HepG2 (cell line): Measurements from ENCODE around the gene METRN. TPM values are rescaled to one million over a fixed set of nuclear protein-coding genes. Genes with fewer than 3 reads are reported as not detected.

ENCODE experiments used
- ATF1 ChIP-seq: IDR thresholded peaks from 2 replicates; pipeline ENCODE4 v1.6.1; 2016; ENCODE audit warnings: mild to moderate bottlenecking, control low read depth
- EP300 ChIP-seq, 3 experiments: sonication (generic) in 1 of 3; formaldehyde crosslinking in 1 of 3; IDR thresholded peaks; 2 replicates each; pipeline versions ENCODE4 v1.5.1 to v1.6.1; 2011 to 2020; ENCODE audit warnings: low read depth in 2 of 3, low read length in 2 of 3, borderline replicate concordance in 1 of 3, improper control_type of control experiment in 1 of 3, mild to moderate bottlenecking in 1 of 3, missing genetic modification reagents in 1 of 3, moderate library complexity in 1 of 3
- MAFF ChIP-seq: IDR thresholded peaks from 2 replicates; pipeline ENCODE4 v1.6.1; 2011; ENCODE audit warnings: low read depth, low read length, improper control_type of control experiment
- SMAD1 ChIP-seq: sonication (generic); formaldehyde crosslinking; IDR thresholded peaks from 2 replicates; pipeline ENCODE4 v1.4.0; 2020; ENCODE audit warnings: missing genetic modification reagents, low read depth, mild to moderate bottlenecking, borderline replicate concordance
- TRIM24 ChIP-seq: sonication (generic); formaldehyde crosslinking; IDR thresholded peaks from 2 replicates; pipeline ENCODE4 v1.8.0; 2022; ENCODE audit warnings: mild to moderate bottlenecking, missing genetic modification reagents
- XRCC5 ChIP-seq: fragments of 200-400 bp; formaldehyde crosslinking; optimal IDR thresholded peaks from 2 replicates; pipeline ENCODE3; 2017; ENCODE audit warnings: mild to moderate bottlenecking, low read length
- ZFP36 ChIP-seq: fragments of 150-350 bp; IDR thresholded peaks from 2 replicates; pipeline ENCODE4 v1.6.1; 2018; ENCODE audit warnings: borderline replicate concordance, low read length, low read depth; ENCODE audit not compliant: partially characterized antibody
- ZFP36L1 ChIP-seq: sonication (generic); formaldehyde crosslinking; IDR thresholded peaks from 2 replicates; pipeline ENCODE4 v1.8.0; 2022; ENCODE audit warnings: mild to moderate bottlenecking, missing genetic modification reagents, moderate library complexity
- ZNF230 ChIP-seq: sonication (generic); formaldehyde crosslinking; IDR thresholded peaks from 2 replicates; pipeline ENCODE4 v1.4.0; 2020; ENCODE audit warnings: mild to moderate bottlenecking, missing genetic modification reagents
- ZNF460 ChIP-seq: sonication (generic); formaldehyde crosslinking; IDR thresholded peaks from 2 replicates; pipeline ENCODE4 v1.5.1; 2020; ENCODE audit warnings: missing genetic modification reagents, mild to moderate bottlenecking, borderline replicate concordance
- ZNF749 ChIP-seq: sonication (generic); formaldehyde crosslinking; IDR thresholded peaks from 2 replicates; pipeline ENCODE4 v1.8.0; 2022; ENCODE audit warnings: mild to moderate bottlenecking, missing genetic modification reagents, moderate library complexity, borderline replicate concordance
- polyA plus RNA-seq, 8 experiments: library from polyadenylated mRNA; depleted of rRNA in 3 of 8; stranded (reverse) in 7 of 8; unstranded in 1 of 8; fragments of >200 nt; fragmentation: Illumina TruSeq in 4 of 8; extraction: Trizol in 4 of 8; gene quantifications; 2 replicates each; pipeline versions ENCODE4 v1.2.1 to v1.2.3, GENCODE V29; 2011 to 2016; ENCODE audit warnings: low read depth in 4 of 8, missing spikeins in 1 of 8, mixed read lengths in 1 of 8; ENCODE audit not compliant: insufficient read depth in 1 of 8
- total RNA-seq, 5 experiments: library from RNA; depleted of rRNA; stranded (reverse); fragments of >200 nt; fragmentation: Illumina TruSeq; extraction: Trizol; gene quantifications; 2 replicates each; pipeline ENCODE4 v1.2.3, GENCODE V29; 2016; ENCODE audit warnings: low read depth in 1 of 5
- TF ChIP-seq, protein P1 (sequence below): sonication (generic); formaldehyde crosslinking; IDR thresholded peaks from 2 replicates; pipeline ENCODE4 v1.4.0; 2020; ENCODE audit warnings: missing genetic modification reagents
- TF ChIP-seq, protein P2 (sequence below): sonication (generic); formaldehyde crosslinking; IDR thresholded peaks from 2 replicates; pipeline ENCODE4 v1.5.1; 2020; ENCODE audit warnings: missing genetic modification reagents, mild to moderate bottlenecking, borderline replicate concordance
- TF ChIP-seq, protein P3 (sequence below): sonication (generic); formaldehyde crosslinking; IDR thresholded peaks from 2 replicates; pipeline ENCODE4 v1.8.0; 2022; ENCODE audit warnings: low read depth, missing genetic modification reagents
- TF ChIP-seq, protein P4 (sequence below): sonication (generic); formaldehyde crosslinking; IDR thresholded peaks from 2 replicates; pipeline ENCODE4 v1.4.0; 2020; ENCODE audit warnings: mild to moderate bottlenecking, missing genetic modification reagents

Gene METRN
- total and polyA plus RNA-seq, 2 of the 13 experiments (the other 11 are each of a cell fraction or from before 2014, with no cell fraction given) = 25.5 to 46.1 TPM

DNA sequence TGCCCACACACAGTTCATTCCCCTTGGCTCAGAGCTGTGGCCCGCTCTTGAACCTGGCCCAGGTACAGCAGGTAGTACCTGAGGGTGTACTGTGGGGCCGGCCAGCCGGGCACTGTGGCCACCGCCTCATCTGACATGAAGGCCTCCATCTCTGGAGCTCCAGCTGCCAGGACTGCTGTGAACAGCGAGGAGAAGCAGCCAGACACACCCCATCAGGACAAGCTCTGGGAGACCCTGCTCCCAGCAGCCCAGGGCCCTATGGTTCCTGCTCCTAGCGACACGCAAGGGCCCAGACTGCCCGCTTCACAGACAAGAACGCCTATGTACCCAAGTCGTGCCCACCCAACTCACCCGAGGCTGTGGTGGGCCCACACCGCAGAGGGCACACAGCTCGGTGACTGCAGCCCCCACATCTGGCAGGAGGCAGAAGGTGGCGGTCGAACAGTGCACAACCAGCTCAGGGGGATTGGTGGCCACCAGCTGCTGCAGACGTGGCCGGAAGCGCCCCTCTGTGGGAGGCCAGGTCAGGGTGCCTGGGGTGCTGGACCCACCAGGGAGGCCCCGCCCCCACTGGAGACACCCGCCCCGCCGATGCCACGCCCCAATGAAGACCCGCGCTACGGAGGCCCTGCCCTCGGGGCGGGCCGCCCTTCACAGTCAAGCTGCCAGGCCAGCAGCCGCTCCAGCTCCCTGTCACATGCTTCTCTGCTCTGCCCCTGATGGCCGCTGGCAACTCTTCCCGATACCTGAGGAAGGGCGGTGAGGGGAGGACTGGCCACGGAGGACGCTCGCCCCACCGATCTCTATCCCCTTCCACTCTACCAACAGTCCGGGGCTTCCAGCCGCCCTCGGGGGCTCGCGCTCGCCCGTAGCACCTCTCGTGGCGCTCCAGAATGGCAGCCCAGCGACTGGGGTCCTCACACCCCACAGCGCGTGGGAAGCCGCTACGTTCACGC lies 35.8 kb upstream of the METRN start (continued):
- TF ChIP-seq SMAD1 (CRISPR knock-in tag) = peak; percentile 26; the same call in 1 of the 2 replicates
- TF ChIP-seq EP300 (IDR thresholded peaks at IDR 0.05; ENCODE audit: low read depth in 2 of 2, low read length in 2 of 2) = no peak
- TF ChIP-seq EP300 (CRISPR knock-in tag; IDR thresholded peaks at IDR 0.05; ENCODE audit: borderline replicate concordance) = no peak
- TF ChIP-seq ZFP36L1 (CRISPR knock-in tag) = no peak
- no peak for TF ChIP-seq ATF1
- TF ChIP-seq ZNF230 (CRISPR knock-in tag) = peak; percentile 47; the same call in 1 of the 2 replicates
- TF ChIP-seq XRCC5 = peak; percentile 30
- TF ChIP-seq ZFP36 = no peak
- no peak for TF ChIP-seq TRIM24
- TF ChIP-seq, protein P1, sequence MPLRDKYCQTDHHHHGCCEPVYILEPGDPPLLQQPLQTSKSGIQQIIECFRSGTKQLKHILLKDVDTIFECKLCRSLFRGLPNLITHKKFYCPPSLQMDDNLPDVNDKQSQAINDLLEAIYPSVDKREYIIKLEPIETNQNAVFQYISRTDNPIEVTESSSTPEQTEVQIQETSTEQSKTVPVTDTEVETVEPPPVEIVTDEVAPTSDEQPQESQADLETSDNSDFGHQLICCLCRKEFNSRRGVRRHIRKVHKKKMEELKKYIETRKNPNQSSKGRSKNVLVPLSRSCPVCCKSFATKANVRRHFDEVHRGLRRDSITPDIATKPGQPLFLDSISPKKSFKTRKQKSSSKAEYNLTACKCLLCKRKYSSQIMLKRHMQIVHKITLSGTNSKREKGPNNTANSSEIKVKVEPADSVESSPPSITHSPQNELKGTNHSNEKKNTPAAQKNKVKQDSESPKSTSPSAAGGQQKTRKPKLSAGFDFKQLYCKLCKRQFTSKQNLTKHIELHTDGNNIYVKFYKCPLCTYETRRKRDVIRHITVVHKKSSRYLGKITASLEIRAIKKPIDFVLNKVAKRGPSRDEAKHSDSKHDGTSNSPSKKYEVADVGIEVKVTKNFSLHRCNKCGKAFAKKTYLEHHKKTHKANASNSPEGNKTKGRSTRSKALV (CRISPR knock-in tag) = no peak
- TF ChIP-seq, protein P2, sequence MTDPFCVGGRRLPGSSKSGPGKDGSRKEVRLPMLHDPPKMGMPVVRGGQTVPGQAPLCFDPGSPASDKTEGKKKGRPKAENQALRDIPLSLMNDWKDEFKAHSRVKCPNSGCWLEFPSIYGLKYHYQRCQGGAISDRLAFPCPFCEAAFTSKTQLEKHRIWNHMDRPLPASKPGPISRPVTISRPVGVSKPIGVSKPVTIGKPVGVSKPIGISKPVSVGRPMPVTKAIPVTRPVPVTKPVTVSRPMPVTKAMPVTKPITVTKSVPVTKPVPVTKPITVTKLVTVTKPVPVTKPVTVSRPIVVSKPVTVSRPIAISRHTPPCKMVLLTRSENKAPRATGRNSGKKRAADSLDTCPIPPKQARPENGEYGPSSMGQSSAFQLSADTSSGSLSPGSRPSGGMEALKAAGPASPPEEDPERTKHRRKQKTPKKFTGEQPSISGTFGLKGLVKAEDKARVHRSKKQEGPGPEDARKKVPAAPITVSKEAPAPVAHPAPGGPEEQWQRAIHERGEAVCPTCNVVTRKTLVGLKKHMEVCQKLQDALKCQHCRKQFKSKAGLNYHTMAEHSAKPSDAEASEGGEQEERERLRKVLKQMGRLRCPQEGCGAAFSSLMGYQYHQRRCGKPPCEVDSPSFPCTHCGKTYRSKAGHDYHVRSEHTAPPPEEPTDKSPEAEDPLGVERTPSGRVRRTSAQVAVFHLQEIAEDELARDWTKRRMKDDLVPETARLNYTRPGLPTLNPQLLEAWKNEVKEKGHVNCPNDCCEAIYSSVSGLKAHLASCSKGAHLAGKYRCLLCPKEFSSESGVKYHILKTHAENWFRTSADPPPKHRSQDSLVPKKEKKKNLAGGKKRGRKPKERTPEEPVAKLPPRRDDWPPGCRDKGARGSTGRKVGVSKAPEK (CRISPR knock-in tag) = no peak
- TF ChIP-seq, protein P3, sequence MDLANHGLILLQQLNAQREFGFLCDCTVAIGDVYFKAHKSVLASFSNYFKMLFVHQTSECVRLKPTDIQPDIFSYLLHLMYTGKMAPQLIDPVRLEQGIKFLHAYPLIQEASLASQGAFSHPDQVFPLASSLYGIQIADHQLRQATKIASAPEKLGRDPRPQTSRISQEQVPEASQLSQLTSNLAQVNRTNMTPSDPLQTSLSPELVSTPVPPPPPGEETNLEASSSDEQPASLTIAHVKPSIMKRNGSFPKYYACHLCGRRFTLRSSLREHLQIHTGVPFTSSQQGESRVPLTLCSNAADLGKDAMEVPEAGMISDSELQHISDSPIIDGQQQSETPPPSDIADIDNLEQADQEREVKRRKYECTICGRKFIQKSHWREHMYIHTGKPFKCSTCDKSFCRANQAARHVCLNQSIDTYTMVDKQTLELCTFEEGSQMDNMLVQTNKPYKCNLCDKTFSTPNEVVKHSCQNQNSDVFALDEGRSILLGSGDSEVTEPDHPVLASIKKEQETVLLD (CRISPR knock-in tag) = peak; percentile 65
- TF ChIP-seq MAFF = no peak
- TF ChIP-seq, protein P4, sequence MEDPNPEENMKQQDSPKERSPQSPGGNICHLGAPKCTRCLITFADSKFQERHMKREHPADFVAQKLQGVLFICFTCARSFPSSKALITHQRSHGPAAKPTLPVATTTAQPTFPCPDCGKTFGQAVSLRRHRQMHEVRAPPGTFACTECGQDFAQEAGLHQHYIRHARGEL (CRISPR knock-in tag) = no peak
- TF ChIP-seq ZNF460 (CRISPR knock-in tag) = no peak
- TF ChIP-seq ZNF749 = no peak
